Liver (tissue), 9 donors: ENCODE measurements around the gene FAM47A. TPM values are rescaled to one million over a fixed set of nuclear protein-coding genes. Genes with fewer than 3 reads are reported as not detected.

Experiments used
- DNase-seq: peaks from one replicate; pipeline ENCODE4 v3.0.0-alpha.2; 2017; ENCODE audit warnings: low spot score
- H3K27ac ChIP-seq, 2 donors: one replicate each; pipeline ENCODE4 v1.7.0; 2013; ENCODE audit warnings: inconsistent platforms in 2 of 2, low read length in 2 of 2, control low read depth in 1 of 2, low read depth in 1 of 2, mild to moderate bottlenecking in 1 of 2
- H3K27me3 ChIP-seq, 4 donors: one replicate each; pipeline versions ENCODE4 v1.6.1 to v1.7.0; 2013; ENCODE audit warnings: low read length in 3 of 4, inconsistent platforms in 1 of 4, mild to moderate bottlenecking in 1 of 4, moderate library complexity in 1 of 4; ENCODE audit not compliant: control insufficient read depth in 4 of 4, insufficient read depth in 4 of 4
- H3K36me3 ChIP-seq, 4 donors: one replicate each; pipeline versions ENCODE4 v1.6.1 to v1.7.0; 2013; ENCODE audit warnings: low read length in 3 of 4, mild to moderate bottlenecking in 3 of 4, low read depth in 1 of 4, moderate library complexity in 1 of 4; ENCODE audit not compliant: control insufficient read depth in 4 of 4, insufficient read depth in 3 of 4
- H3K4me1 ChIP-seq, 4 donors: one replicate each; pipeline versions ENCODE4 v1.6.1 to v1.7.0; 2013; ENCODE audit warnings: low read length in 3 of 4, mild to moderate bottlenecking in 3 of 4, moderate library complexity in 1 of 4; ENCODE audit not compliant: control insufficient read depth in 4 of 4, insufficient read depth in 4 of 4
- H3K4me3 ChIP-seq, 3 donors: one replicate each; pipeline versions ENCODE4 v1.6.1 to v1.7.0; 2013; ENCODE audit warnings: low read length in 3 of 3, control low read depth in 1 of 3, low read depth in 1 of 3, mild to moderate bottlenecking in 1 of 3
- H3K9ac ChIP-seq, 2 donors: one replicate each; pipeline ENCODE4 v1.7.0; 2013; ENCODE audit warnings: low read length in 2 of 2, mild to moderate bottlenecking in 2 of 2, moderate library complexity in 2 of 2, control low read depth in 1 of 2, low read depth in 1 of 2
- H3K9me3 ChIP-seq, 4 donors: one replicate each; pipeline versions ENCODE4 v1.6.1 to v1.7.0; 2013; ENCODE audit warnings: low read length in 3 of 4; ENCODE audit not compliant: control insufficient read depth in 4 of 4
- ATF3 ChIP-seq: IDR thresholded peaks from 2 replicates; pipeline ENCODE4 v1.6.1; 2016; ENCODE audit warnings: antibody characterized with exemption
- CTCF ChIP-seq: fragments of 150-350 bp; IDR thresholded peaks from 2 replicates; pipeline ENCODE4 v1.5.1; 2017; ENCODE audit warnings: improper control_type of control experiment, low read depth, low read length; ENCODE audit not compliant: missing input control
- EGR1 ChIP-seq, 2 donors: IDR thresholded peaks; 2 replicates each; pipeline ENCODE4 v1.6.1; 2016 to 2018; ENCODE audit warnings: antibody characterized with exemption in 2 of 2, low read depth in 2 of 2
- FOXA1 ChIP-seq: IDR thresholded peaks from 2 replicates; pipeline ENCODE4 v1.6.1; 2016; ENCODE audit warnings: antibody characterized with exemption
- FOXA2 ChIP-seq: IDR thresholded peaks from 2 replicates; pipeline ENCODE4 v1.6.1; 2016; ENCODE audit warnings: antibody characterized with exemption
- GABPA ChIP-seq, 2 donors: IDR thresholded peaks in 1 of 2; conservative IDR thresholded peaks in 1 of 2; 2 replicates each; pipeline ENCODE4 v1.6.1; 2016; ENCODE audit warnings: antibody characterized with exemption in 2 of 2, mild to moderate bottlenecking in 1 of 2, moderate library complexity in 1 of 2
- HNF4A ChIP-seq, 2 donors: conservative IDR thresholded peaks; 2 replicates each; pipeline ENCODE4 v1.6.1; 2016; ENCODE audit warnings: antibody characterized with exemption in 2 of 2, mild to moderate bottlenecking in 2 of 2
- HNF4G ChIP-seq: IDR thresholded peaks from 2 replicates; pipeline ENCODE4 v1.6.1; 2016; ENCODE audit warnings: antibody characterized with exemption
- JUND ChIP-seq, 2 donors: IDR thresholded peaks; 2 replicates each; pipeline ENCODE4 v1.6.1; 2016; ENCODE audit warnings: antibody characterized with exemption in 2 of 2
- MAX ChIP-seq: IDR thresholded peaks from 2 replicates; pipeline ENCODE4 v1.6.1; 2016; ENCODE audit warnings: antibody characterized with exemption
- NR2F2 ChIP-seq: IDR thresholded peaks from 2 replicates; pipeline ENCODE4 v1.6.1; 2016; ENCODE audit warnings: antibody characterized with exemption
- RAD21 ChIP-seq, 2 donors: IDR thresholded peaks; 2 replicates each; pipeline ENCODE4 v1.6.1; 2016; ENCODE audit warnings: antibody characterized with exemption in 2 of 2, mild to moderate bottlenecking in 2 of 2
- REST ChIP-seq: IDR thresholded peaks from 2 replicates; pipeline ENCODE4 v1.6.1; 2016; ENCODE audit warnings: antibody characterized with exemption, mild to moderate bottlenecking
- RXRA ChIP-seq, 2 donors: IDR thresholded peaks; 2 replicates each; pipeline ENCODE4 v1.6.1; 2017 to 2018; ENCODE audit warnings: antibody characterized with exemption in 2 of 2, mild to moderate bottlenecking in 1 of 2
- SP1 ChIP-seq: IDR thresholded peaks from 2 replicates; pipeline ENCODE4 v1.6.1; 2018; ENCODE audit warnings: antibody characterized with exemption, mild to moderate bottlenecking
- TAF1 ChIP-seq: conservative IDR thresholded peaks from 2 replicates; pipeline ENCODE4 v1.6.1; 2016; ENCODE audit warnings: antibody characterized with exemption, mild to moderate bottlenecking
- YY1 ChIP-seq: IDR thresholded peaks from 2 replicates; pipeline ENCODE4 v1.6.1; 2016; ENCODE audit warnings: antibody characterized with exemption, mild to moderate bottlenecking
- ZBTB33 ChIP-seq: IDR thresholded peaks from 2 replicates; pipeline ENCODE4 v1.6.1; 2016; ENCODE audit warnings: antibody characterized with exemption
- WGBS: extraction: QIAGEN DNeasy Blood & Tissue Kit; methylation state at CpG from one replicate; pipeline ENCODE4 v1.1.7; 2013; 5-methylcytosine and 5-hydroxymethylcytosine counted together
- polyA plus RNA-seq, 2 donors: library from polyadenylated mRNA; stranded (reverse) in 1 of 2; unstranded in 1 of 2; fragments of 200-250 nt in 1 of 2; fragments of >200 nt in 1 of 2; fragmentation: Nextera tagmentation in 1 of 2; extraction: Ambion mirVana in 1 of 2; gene quantifications; one replicate each; pipeline versions ENCODE4 v1.2.1 to v1.2.3, GENCODE V29; 2013 to 2015
- total RNA-seq, 2 donors: library from RNA; depleted of rRNA; stranded (reverse); fragments of >200 nt; gene quantifications; one replicate each; pipeline ENCODE4 v1.2.3, GENCODE V29; 2014
- donor health status: healthy.
- donor health status: healthy.
- donor health status: healthy.
- donor health status: healthy.
- donor health status: healthy.

The FAM47A gene
- total and polyA plus RNA-seq, 4 donors: not detected

- Histone ChIP-seq H3K9me3 (no peaks in the 10 kb centered on the region), H3K9ac (no peak overlapping the region), H3K4me3 (no peak overlapping the region), H3K4me1 (no peaks in the 10 kb centered on the region), H3K27ac (no peak overlapping the region), H3K27me3 (peaks cover 0 to 2% (median 0%) of the 10 kb centered on the region in 4 donors), H3K36me3 (no peaks in the 10 kb centered on the region)
- 40% methylated on average over 2 of the region's 2 CpGs for WGBS
- no peak for DNase-seq
- TF ChIP-seq RXRA (IDR thresholded peaks at IDR 0.05): no peak
- no peak for TF ChIP-seq MAX
- TF ChIP-seq HNF4G: no peak
- TF ChIP-seq YY1: no peak
- TF ChIP-seq REST: no peak
Measured at GRCh38 chrX:34119122-34119521, 13.0 kb downstream of the FAM47A start.

GRCh38 chrX:34112459-34112858 lies 19.7 kb downstream of the FAM47A start:
- no peaks in the 10 kb centered on the region for H3K36me3 ChIP-seq
- no peaks in the 10 kb centered on the region for H3K4me1 ChIP-seq
- H3K4me3 ChIP-seq: no peak overlapping the region
- no peak overlapping the region for H3K9ac ChIP-seq
- DNase-seq: no peak
- H3K27me3 ChIP-seq: peaks cover 0 to 2% (median 0%) of the 10 kb centered on the region in 4 donors
- H3K9me3 ChIP-seq: no peaks in the 10 kb centered on the region
- TF ChIP-seq TAF1 (no peak), HNF4A (conservative IDR thresholded peaks at IDR 0.05) (no peak), RXRA (IDR thresholded peaks at IDR 0.05) (no peak), HNF4G (no peak), FOXA2 (no peak), REST (no peak), JUND (IDR thresholded peaks at IDR 0.05) (no peak), GABPA (IDR thresholded peaks at IDR 0.05 in 1 of 2, conservative IDR thresholded peaks at IDR 0.05 in 1 of 2) (no peak), YY1 (no peak), NR2F2 (no peak), ATF3 (no peak), FOXA1 (no peak), RAD21 (IDR thresholded peaks at IDR 0.05) (no peak), SP1 (no peak), ZBTB33 (no peak), EGR1 (IDR thresholded peaks at IDR 0.05; ENCODE audit: low read depth in 2 of 2) (no peak), CTCF (no peak), MAX (no peak)
- 62% methylated on average over 1 of the region's 1 CpG for WGBS
- H3K27ac ChIP-seq: no peak overlapping the region
